GM12874 (cell line): ENCODE data around the gene ZNF423.
A peak's percentile ranks its signal among the peaks of the same experiment; 100 is the strongest.

ENCODE experiments used
- TF ChIP-seq, protein P1 (sequence below): IDR thresholded peaks from 2 replicates; pipeline ENCODE4 v1.5.1; 2011; ENCODE audit warnings: low read depth, mild to moderate bottlenecking, control low read depth, low read length, moderate library complexity; ENCODE audit not compliant: insufficient read depth

The ZNF423 gene

DNA sequence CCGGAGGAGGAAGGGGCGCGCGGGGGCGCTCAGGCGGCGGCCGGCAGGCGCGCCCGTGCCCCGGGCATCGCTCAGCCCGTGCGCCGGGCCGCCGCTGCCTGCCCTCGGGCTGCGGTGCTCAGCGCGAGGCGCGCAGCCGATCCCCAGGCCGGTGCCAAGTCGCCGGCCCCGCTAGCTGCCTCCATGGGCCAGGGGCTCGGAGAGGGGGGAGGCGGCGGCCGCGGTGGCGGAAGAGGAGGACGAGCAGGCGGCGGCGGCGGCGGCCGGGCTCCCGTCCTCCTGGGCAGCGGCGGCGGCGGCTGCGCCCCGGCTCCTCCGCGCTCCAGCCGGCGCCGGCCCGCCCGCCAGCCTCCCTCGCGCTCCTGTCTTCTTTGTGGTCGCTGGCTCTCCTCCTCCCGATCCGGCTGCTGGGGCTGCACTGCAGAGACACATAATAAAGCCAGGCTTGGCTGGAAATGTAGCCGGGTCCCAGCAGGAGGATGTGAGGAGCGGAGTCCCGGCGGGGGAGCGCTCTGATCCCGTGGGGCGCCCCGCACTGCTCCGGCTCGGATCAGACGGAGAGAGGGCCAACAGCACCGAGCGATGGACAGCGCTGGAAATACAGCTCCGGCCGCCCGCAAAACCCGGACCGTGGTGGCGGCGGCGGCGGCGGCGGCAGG, 889 bp upstream of the ZNF423 start:
- TF ChIP-seq, protein P1, sequence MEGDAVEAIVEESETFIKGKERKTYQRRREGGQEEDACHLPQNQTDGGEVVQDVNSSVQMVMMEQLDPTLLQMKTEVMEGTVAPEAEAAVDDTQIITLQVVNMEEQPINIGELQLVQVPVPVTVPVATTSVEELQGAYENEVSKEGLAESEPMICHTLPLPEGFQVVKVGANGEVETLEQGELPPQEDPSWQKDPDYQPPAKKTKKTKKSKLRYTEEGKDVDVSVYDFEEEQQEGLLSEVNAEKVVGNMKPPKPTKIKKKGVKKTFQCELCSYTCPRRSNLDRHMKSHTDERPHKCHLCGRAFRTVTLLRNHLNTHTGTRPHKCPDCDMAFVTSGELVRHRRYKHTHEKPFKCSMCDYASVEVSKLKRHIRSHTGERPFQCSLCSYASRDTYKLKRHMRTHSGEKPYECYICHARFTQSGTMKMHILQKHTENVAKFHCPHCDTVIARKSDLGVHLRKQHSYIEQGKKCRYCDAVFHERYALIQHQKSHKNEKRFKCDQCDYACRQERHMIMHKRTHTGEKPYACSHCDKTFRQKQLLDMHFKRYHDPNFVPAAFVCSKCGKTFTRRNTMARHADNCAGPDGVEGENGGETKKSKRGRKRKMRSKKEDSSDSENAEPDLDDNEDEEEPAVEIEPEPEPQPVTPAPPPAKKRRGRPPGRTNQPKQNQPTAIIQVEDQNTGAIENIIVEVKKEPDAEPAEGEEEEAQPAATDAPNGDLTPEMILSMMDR: 0 out of 2 replicates have a peak, but pooled peaks have one; percentile 13

DNA sequence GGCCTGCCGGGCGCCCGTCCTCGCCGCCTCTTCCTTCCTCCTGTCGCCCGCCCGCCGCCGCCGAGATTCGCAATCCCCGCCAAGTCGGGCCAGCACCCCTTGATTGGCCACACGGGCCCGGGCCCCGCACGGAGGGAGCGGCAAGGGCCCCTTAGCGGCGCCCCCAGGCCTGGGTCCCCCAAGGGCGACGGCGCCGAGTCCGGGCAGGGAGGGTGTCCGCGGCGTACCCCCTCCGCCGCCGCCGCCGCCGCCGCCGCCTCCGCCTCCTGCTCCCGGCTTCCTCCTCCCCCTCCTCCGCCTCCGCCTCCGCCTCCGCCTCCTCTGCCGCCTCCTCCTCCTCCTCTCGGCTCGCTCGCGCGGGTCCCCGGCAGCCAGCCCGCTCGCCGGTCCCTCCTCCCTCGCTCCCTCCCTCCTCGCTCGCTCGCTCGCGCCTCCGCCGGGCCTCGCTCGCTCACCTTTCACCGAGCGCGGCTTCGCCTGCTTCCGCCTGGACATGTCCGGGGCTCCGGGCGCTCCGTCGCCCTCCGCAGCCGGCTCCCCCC, 561 bp downstream of the ZNF423 start:
- TF ChIP-seq, protein P1: no peak

DNA sequence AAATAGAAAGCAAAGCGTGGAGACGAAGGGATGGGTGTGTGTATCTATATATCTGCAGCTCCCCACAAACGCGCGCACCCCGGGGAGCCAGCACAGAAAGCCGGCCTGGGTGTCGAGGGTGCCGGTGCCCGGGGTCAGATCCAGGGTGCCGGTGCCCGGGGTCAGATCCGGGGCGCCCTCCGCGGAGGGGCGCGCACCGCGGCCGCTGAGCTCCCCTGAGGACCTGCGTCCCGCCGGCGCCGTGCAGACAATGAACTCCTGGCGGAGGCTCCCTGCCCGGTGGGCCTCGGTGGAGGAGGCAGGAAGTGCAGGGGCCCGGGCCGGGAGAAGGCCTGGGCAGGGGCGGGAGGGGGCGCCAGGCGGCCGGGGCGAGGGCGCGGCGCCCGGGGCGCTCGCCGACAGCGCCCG, 1.1 kb downstream of the ZNF423 start:
- TF ChIP-seq, protein P1: no peak

DNA sequence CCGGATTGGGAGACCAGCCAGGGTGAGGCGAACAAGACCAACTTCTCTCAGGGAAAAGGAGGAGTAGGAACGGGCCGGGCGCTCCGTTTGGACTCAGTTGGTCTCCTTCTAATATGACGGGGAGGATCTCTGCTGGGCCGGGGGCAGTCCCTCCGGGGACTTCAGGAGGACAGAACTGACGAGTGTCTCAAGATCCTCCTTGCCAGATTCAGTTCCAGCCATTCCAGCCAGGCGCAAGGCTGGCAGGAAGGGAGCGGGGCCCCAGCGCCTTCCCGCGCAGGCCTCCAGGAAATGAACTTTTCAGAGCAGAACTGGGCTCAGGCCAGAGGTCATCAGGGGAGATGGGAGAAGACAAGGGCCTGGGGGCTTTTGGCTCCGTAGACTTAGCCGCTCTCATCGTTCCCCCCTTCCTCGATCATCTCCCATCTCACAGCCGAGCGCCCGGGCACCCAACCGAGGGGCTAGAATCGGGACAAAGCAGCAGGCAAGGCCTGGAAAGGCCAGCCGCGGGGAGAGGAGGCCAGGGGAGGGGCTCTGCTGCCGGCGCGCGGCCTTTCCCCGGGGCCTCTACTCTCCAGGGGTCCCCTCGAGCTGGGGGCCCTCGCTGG, 1.6 kb downstream of the ZNF423 start:
- TF ChIP-seq, protein P1: no peak

DNA sequence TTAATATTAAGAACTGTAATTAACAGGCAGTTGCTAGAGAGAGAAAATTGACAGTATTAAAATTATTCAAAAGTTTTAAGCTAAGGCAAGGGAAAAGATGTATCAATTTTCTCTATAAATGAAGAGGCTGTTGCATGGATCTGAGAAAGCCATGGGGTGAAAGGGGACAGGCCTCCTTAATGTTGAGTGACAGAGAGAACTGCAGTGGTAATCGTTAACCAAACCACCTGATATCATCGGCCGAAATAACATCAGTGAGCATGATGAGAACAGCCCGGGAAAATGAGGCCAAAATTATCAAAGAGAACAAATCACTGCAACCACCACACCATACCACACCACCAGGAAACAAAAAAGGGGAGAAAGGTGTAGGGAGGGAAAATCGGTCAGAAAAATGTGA, 3.6 kb downstream of the ZNF423 start:
- TF ChIP-seq, protein P1: no peak

DNA sequence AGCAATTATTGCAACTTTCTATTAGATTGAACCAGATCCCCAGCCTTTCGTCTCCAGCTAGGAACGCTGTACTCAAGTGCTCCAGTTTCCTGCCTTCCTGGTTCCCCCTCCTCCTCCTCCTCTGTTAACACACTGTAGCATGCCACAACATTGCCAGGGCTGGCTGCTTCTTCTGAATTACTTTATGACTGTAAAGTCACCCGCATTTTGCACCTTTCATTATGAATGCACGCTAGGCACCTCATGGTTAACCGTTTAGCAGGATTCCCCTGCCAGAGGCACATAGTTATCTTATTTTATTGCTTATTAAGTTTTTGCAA, 4.5 kb downstream of the ZNF423 start:
- TF ChIP-seq, protein P1: no peak

DNA sequence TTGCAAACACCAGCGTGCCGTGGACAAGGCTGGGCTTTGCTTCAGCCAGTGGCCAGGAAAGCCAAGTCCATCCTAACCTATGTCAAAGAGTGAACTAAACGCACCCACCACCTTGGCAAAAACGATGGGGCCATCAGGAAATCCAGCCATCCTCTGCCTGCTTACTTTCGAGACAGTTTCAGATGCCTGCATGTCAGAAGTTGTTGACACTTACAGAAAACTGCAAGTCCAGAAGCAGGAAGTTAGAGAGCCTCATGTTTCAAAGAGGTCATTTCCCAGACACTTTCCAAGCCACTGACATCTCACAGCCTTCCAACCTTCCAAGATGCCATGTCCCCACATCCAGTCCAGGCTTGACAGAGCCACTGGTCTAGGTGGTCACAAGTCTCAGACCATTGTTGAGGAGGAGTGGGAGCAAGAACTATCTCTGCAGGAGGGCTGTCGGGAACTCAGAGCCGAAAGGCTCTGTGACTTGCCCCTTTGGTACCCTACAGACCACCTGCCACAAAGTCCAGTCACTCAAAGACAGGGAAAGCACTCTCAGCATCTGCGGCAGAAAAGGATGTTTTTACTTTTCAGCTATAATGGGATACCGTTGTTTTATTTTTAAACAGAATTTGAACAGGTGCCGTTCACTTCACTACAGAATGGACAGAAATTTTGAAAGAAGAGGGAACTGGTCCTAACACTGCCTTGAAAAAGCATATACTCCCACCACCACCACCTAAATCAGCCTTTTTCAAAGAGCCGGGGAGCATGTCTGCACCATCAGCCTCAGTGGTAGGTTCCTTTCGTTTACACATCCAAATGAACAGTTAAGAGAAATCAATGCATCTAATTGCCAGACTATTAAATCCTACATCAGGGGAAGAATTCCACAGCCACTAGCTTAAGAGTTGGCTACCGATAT, 5.1 kb downstream of the ZNF423 start:
- TF ChIP-seq, protein P1: no peak
